GM20000 (cell line): Measurements from ENCODE around the gene SUMF2.
"Not testable (repeated sequence)": the region's sequence is repeated elsewhere in the genome, so short reads cannot be mapped to it uniquely, and the experiment has no call there.

Experiments used
- DNase-seq: peaks from one replicate; pipeline ENCODE4 v3.0.0; 2012; ENCODE audit warnings: low spot score
- CTCF ChIP-seq: IDR thresholded peaks from 2 replicates; pipeline ENCODE4 v1.5.1; 2012; ENCODE audit warnings: mild to moderate bottlenecking, control low read depth; ENCODE audit errors: extremely low read depth, missing control alignments

Gene SUMF2

DNA sequence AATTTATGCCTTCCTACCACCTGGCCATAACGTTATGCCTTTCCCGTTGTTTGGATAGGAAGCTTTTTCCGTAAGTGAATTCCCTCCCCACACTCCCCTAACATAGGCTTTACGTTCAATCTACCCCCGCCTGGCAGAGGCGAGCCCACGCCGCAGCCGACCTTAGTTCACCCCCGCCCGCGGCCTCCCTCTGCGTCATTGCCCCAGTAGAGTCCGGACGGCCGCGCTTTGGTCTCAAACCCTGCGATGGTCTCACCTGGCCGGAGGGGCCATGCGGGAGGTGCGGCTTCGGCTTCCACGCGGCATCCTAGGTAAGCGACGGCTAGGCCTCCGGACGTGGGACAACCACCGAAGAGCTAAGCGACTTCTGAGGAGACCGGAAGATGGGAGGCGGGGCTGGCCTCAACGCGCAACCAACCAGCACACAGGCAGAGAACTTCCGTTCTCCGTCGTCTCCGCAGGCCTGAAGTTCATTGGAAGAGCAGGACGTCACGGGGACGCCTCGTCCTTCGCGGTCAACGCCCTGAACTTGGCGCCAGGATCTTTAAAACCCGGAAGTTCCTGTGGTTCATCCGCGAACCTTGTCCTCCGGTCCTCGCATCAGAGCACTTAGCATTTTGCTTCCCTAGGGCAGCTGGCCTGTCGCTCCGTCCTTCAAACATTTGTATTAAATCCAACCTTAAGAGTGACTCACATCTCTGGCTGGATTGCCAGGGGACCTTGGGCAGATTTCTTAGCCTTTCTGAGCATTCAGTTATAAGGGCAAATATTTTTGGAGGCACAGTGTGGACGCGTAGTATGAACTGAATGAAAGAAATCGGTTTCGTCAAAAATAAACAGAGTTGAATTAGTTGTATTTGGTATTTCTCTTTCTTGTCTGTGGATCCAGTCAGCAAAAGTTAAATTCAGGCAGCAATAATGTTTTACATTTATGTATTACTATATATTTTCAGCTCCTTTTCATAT is 42.3 kb downstream of the SUMF2 start, which contains the start of gene CHCHD2:
Gene CHCHD2, minus strand, starts transcription at position 369 of the 966 bp plus-strand sequence. Its CDS starts 63 bp downstream, at position 306.
- peak; percentile 95 for DNase-seq
- TF ChIP-seq CTCF, result no peak

DNA sequence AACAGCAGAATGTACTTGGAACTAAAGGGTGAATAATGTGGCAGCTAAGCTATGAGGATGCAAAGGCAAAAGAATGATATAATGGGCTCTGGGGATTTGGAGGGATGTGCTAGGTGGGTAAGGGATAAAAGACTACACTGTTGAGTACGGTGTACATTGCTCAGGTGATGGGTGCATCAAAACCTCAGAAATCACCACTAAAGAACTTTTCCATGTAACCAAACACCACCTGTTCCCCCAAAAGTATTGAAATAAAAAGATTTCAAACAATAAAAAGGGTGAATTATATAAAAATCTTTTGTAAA is 43.8 kb downstream of the SUMF2 start:
- no peak for TF ChIP-seq CTCF
- DNase-seq, result no peak

DNA sequence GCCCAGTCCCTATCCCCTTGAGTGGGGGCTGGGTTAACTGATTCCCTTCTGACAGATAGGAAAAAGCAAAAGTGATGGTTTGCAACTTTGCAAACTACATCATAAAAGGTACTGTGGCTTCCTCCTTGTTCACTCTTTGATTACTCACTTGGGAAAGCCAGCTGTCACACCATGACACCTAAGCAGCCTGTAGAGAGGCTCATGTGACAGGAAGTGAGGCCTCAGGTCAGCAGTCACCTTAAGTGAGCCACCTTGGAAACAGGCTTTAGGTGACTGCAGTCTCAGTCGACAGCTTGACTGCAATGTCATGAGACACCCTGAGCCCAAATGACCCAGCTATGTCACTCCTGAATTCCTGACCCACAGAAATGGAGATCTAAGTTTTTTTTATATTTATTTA is 46.5 kb downstream of the SUMF2 start:
- no peak for TF ChIP-seq CTCF
- no peak for DNase-seq

DNA sequence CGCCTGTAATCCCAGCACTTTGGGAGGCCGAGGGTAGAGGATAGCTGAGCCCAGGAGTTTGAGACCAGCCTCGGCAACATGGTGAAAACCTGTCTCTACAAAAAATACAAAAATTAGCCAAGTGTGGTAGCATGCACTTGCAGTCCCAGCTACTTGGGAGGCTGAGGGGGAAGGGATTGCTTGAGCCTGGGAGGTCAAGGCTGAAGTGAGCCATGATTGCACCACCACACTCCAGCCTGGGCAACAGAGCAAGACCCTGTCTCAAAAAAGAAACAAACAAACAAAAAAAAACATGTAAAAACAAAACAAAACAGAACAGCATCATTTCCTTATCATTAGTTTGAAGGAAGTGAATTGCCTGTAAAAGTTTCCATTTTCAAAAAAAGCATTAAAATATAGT is 48.2 kb downstream of the SUMF2 start:
- DNase-seq, result not testable (repeated sequence)

DNA sequence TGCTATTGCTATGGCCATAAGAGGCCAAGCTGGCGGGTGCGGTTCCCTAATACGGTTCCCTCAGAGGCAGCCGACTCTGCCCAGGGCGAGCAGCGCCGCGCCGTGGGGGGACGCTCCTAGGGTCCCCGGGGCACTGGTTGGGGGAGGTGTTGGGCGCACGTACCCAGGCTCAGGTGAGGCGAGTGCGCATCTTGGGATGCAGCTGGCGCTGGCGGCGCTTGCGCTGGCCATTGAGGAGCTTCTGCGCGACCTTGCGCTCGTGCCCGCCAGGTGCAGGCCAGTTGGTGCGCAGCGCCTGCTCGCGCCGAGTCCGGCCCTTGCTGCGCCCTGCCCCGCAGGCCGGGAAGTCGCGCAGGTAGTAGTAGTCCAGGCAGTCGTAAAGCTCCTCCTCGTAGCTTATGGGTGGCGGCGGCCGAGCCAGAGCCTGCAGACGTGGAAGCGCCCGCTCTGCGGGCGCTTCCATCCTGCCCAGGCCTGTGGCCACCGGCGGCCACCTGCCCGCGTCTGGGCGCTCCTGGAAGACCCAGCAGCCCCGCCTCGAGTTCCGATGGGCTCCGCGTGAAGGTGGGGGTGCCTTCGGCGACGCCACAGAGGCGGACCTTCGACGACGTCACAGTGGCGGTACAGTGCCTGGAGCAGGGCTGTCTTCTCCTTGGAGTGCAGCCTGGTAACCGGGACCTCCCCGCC is 51.9 kb downstream of the SUMF2 start, which contains the start of gene NUPR2:
Gene NUPR2, minus strand, starts transcription at position 566 of the 687 bp plus-strand sequence. Its CDS starts 103 bp downstream, at position 463.
- DNase-seq, result no peak
- TF ChIP-seq CTCF, result no peak

DNA sequence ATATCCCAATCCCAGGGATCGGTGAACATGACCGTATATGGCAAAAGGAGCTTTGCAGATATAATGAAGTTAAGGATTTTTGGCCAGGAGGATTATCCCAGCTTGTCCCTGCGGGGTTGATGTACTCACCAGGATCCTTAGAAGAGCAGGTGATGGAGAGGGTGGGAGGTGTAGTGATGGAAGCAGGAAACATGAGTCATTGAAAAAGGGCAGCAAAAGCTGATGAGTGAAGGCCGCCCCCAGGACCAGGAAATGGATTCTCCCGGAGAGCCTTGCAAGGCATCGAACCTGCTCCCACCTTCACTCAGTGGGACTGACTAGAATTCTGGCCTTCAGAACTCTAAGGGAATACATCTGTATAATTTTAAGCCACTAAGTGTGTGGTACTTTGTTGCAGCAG is 57.4 kb downstream of the SUMF2 start:
- DNase-seq, result no peak

GRCh38 chr7:56124981-56125380 is 60.9 kb downstream of the SUMF2 start:
- no peak for DNase-seq
- TF ChIP-seq CTCF, result no peak

More for the DNA sequence above, 57.4 kb downstream of the SUMF2 start:
- no peak for TF ChIP-seq CTCF
